ENCODE measurements around the gene PREX1.
A peak's percentile ranks its signal among the peaks of the same experiment; 100 is the strongest.

PREX1 gene

GRCh38 chr20:48747840-48748414 is 79.9 kb downstream of the PREX1 start:
- DNase-seq, result no peak

GRCh38 chr20:48745330-48745729 is 82.5 kb downstream of the PREX1 start:
- DNase-seq, result no peak

GRCh38 chr20:48744515-48744914 is 83.3 kb downstream of the PREX1 start:
- DNase-seq, result no peak

GRCh38 chr20:48743807-48744206 is 84.0 kb downstream of the PREX1 start:
- DNase-seq, result no peak

- DNase-seq, result no peak
Measured at GRCh38 chr20:48742912-48743680, 84.7 kb downstream of the PREX1 start.

GRCh38 chr20:48742233-48742632 is 85.6 kb downstream of the PREX1 start:
- no peak for DNase-seq

GRCh38 chr20:48741669-48742068 is 86.1 kb downstream of the PREX1 start:
- DNase-seq, result no peak

- no peak for DNase-seq
Measured at GRCh38 chr20:48740712-48741111, 87.1 kb downstream of the PREX1 start.

- no peak for DNase-seq
Measured at GRCh38 chr20:48740292-48740649, 87.5 kb downstream of the PREX1 start.

GRCh38 chr20:48739395-48740291 is 88.2 kb downstream of the PREX1 start:
- peak; percentile 71 for DNase-seq

- DNase-seq, result peak; percentile 96
Measured at GRCh38 chr20:48738399-48739304, 89.1 kb downstream of the PREX1 start.

- DNase-seq, result no peak
Measured at GRCh38 chr20:48738094-48738398, 89.8 kb downstream of the PREX1 start.

GRCh38 chr20:48737434-48738093 is 90.2 kb downstream of the PREX1 start:
- DNase-seq, result no peak

GRCh38 chr20:48736636-48737035 is 91.2 kb downstream of the PREX1 start:
- DNase-seq, result no peak

GRCh38 chr20:48736231-48736630 is 91.6 kb downstream of the PREX1 start:
- DNase-seq, result no peak

GRCh38 chr20:48735112-48735511 is 92.7 kb downstream of the PREX1 start:
- DNase-seq, result no peak

GRCh38 chr20:48734104-48734749 is 93.6 kb downstream of the PREX1 start:
- no peak for DNase-seq

- DNase-seq, result no peak
Measured at GRCh38 chr20:48733296-48733790, 94.5 kb downstream of the PREX1 start.

GRCh38 chr20:48732081-48732829 is 95.5 kb downstream of the PREX1 start:
- DNase-seq, result no peak

GRCh38 chr20:48731536-48731935 is 96.3 kb downstream of the PREX1 start:
- DNase-seq, result no peak

- DNase-seq, result no peak
Measured at GRCh38 chr20:48730977-48731376, 96.8 kb downstream of the PREX1 start.
